ENCODE measurements around the gene SDR39U1. TPM values are rescaled to one million over a fixed set of nuclear protein-coding genes. Genes with fewer than 3 reads are reported as not detected.
A peak's percentile ranks its signal among the peaks of the same experiment; 100 is the strongest.
"Not testable (repeated sequence)": the region's sequence is repeated elsewhere in the genome, so short reads cannot be mapped to it uniquely, and the experiment has no call there.

The SDR39U1 gene
- polyA plus RNA-seq (ENCODE audit: low read depth in 6 of 6), result 100 to 1,000 TPM in 2 of 6 donors, 10 to 100 TPM in 4; 79.5 to 106 (median 87.5) TPM

- H3K4me1 Mint-ChIP-seq, result peaks cover 37 to 52% (median 49%) of the 10 kb centered on the region in 3 donors
- peak; percentile 88 to 91 for ATAC-seq (ENCODE audit: low read depth in 2 of 2)
- peaks cover 9 to 25% of the 10 kb centered on the region in 2 donors for H3K36me3 Mint-ChIP-seq
Observed at GRCh38 chr14:24442240-24443052, at the start of gene SDR39U1. TSS of gene SDR39U1 (minus strand) at chr14:24442776. CDS start at chr14:24442769, 7 bp downstream.

GRCh38 chr14:24491586-24492408, 49.2 kb upstream of the SDR39U1 start:
- H3K4me3 Mint-ChIP-seq; H3K27ac Mint-ChIP-seq; H3K4me1 Mint-ChIP-seq; DNase-seq; ATAC-seq (ENCODE audit: low read depth in 2 of 2): not testable (repeated sequence)
- Mint-ChIP-seq H3K36me3 (peaks cover 0 to 13% of the 10 kb centered on the region in 2 donors), H3K27me3 (peaks cover 9 to 18% (median 15%) of the 10 kb centered on the region in 3 donors), H3K9me3 (peaks cover 0 to 22% (median 11%) of the 10 kb centered on the region in 7 donors)

More at GRCh38 chr14:24442240-24443052, at the start of gene SDR39U1:
- Mint-ChIP-seq H3K9me3 (peaks cover 0 to 6% (median 4%) of the 10 kb centered on the region in 7 donors), H3K4me3 (peak within 1 kb of the TSS; percentile 93 to 99 (median 96)), H3K27ac (peak within 1 kb of the TSS; percentile 95 to 99 (median 96)), H3K27me3 (peaks cover 0 to 8% (median 0%) of the 10 kb centered on the region in 3 donors)
- DNase-seq, result peak; percentile 97

- peak; percentile 41 to 61 for ATAC-seq (ENCODE audit: low read depth in 2 of 2)
Observed at GRCh38 chr14:24483604-24484252, 41.2 kb upstream of the SDR39U1 start.

GRCh38 chr14:24482699-24483303, 40.2 kb upstream of the SDR39U1 start:
- H3K27ac Mint-ChIP-seq; H3K4me3 Mint-ChIP-seq; H3K27me3 Mint-ChIP-seq; DNase-seq; H3K36me3 Mint-ChIP-seq; ATAC-seq (ENCODE audit: low read depth in 2 of 2); H3K9me3 Mint-ChIP-seq: not testable (repeated sequence)
- H3K4me1 Mint-ChIP-seq, result peaks cover 15 to 17% (median 15%) of the 10 kb centered on the region in 3 donors

More at GRCh38 chr14:24483604-24484252, 41.2 kb upstream of the SDR39U1 start:
- DNase-seq, result no peak
- H3K36me3 Mint-ChIP-seq, result no peaks in the 10 kb centered on the region
- H3K27ac Mint-ChIP-seq, result no peak overlapping the region
- H3K9me3 Mint-ChIP-seq, result peaks cover 0 to 1% (median 0%) of the 10 kb centered on the region in 7 donors
- peak overlapping the region in 1 of 8 donors; percentile 47 for H3K4me3 Mint-ChIP-seq
- H3K27me3 Mint-ChIP-seq, result peaks cover 0 to 7% (median 0%) of the 10 kb centered on the region in 3 donors
- H3K4me1 Mint-ChIP-seq, result peaks cover 15 to 17% (median 15%) of the 10 kb centered on the region in 3 donors

- Mint-ChIP-seq H3K9me3 (peaks cover 0 to 2% (median 0%) of the 10 kb centered on the region in 7 donors), H3K27me3 (peaks cover 0 to 8% (median 0%) of the 10 kb centered on the region in 3 donors), H3K36me3 (no peaks in the 10 kb centered on the region), H3K4me1 (peaks cover 15 to 17% (median 15%) of the 10 kb centered on the region in 3 donors), H3K4me3 (peak overlapping the region in 7 of 8 donors; percentile 34 to 91 (median 73)), H3K27ac (peak overlapping the region in 3 of 6 donors; percentile 32 to 95 (median 74))
- DNase-seq, result peak; percentile 3
- peak; percentile 63 to 67 for ATAC-seq (ENCODE audit: low read depth in 2 of 2)
Observed at GRCh38 chr14:24481622-24482324, 39.2 kb upstream of the SDR39U1 start.

- not testable (repeated sequence) for H3K36me3 Mint-ChIP-seq; H3K27ac Mint-ChIP-seq; DNase-seq; ATAC-seq (ENCODE audit: low read depth in 2 of 2); H3K27me3 Mint-ChIP-seq; H3K4me3 Mint-ChIP-seq; H3K9me3 Mint-ChIP-seq
- H3K4me1 Mint-ChIP-seq, result peaks cover 15 to 17% (median 15%) of the 10 kb centered on the region in 3 donors
Observed at GRCh38 chr14:24479999-24480398, 37.4 kb upstream of the SDR39U1 start.

- H3K4me3 Mint-ChIP-seq, result no peak overlapping the region
- H3K4me1 Mint-ChIP-seq, result no peaks in the 10 kb centered on the region
- H3K27me3 Mint-ChIP-seq, result peaks cover 0 to 15% (median 3%) of the 10 kb centered on the region in 3 donors
- DNase-seq (no peak), ATAC-seq (ENCODE audit: low read depth in 2 of 2) (no peak)
- H3K36me3 Mint-ChIP-seq, result peaks cover 0 to 5% of the 10 kb centered on the region in 2 donors
- peaks cover 0 to 11% (median 4%) of the 10 kb centered on the region in 7 donors for H3K9me3 Mint-ChIP-seq
- no peak overlapping the region for H3K27ac Mint-ChIP-seq
Observed at GRCh38 chr14:24475261-24475660, 32.7 kb upstream of the SDR39U1 start.

- Mint-ChIP-seq H3K9me3 (peaks cover 0 to 14% (median 3%) of the 10 kb centered on the region in 7 donors), H3K4me1 (no peaks in the 10 kb centered on the region), H3K27me3 (peaks cover under 1 to 7% (median 3%) of the 10 kb centered on the region in 3 donors), H3K27ac (no peak overlapping the region), H3K36me3 (peaks cover 0 to 5% of the 10 kb centered on the region in 2 donors), H3K4me3 (no peak overlapping the region)
- no peak for DNase-seq
- no peak for ATAC-seq (ENCODE audit: low read depth in 2 of 2)
Observed at GRCh38 chr14:24473211-24473610, 30.6 kb upstream of the SDR39U1 start.

- DNase-seq; H3K4me3 Mint-ChIP-seq; H3K27ac Mint-ChIP-seq; H3K4me1 Mint-ChIP-seq; ATAC-seq (ENCODE audit: low read depth in 2 of 2): not testable (repeated sequence)
- peaks cover 0 to 14% (median 3%) of the 10 kb centered on the region in 7 donors for H3K9me3 Mint-ChIP-seq
- peaks cover 8 to 12% of the 10 kb centered on the region in 2 donors for H3K36me3 Mint-ChIP-seq
- peaks cover 3 to 14% (median 7%) of the 10 kb centered on the region in 3 donors for H3K27me3 Mint-ChIP-seq
Observed at GRCh38 chr14:24470450-24470849, 27.9 kb upstream of the SDR39U1 start.

GRCh38 chr14:24465805-24466204, 23.2 kb upstream of the SDR39U1 start:
- H3K4me3 Mint-ChIP-seq, result no peak overlapping the region
- ATAC-seq (ENCODE audit: low read depth in 2 of 2), result no peak
- peaks cover 7 to 8% of the 10 kb centered on the region in 2 donors for H3K36me3 Mint-ChIP-seq
- no peak overlapping the region for H3K27ac Mint-ChIP-seq
- peaks cover 4 to 9% (median 6%) of the 10 kb centered on the region in 3 donors for H3K4me1 Mint-ChIP-seq
- H3K27me3 Mint-ChIP-seq, result peaks cover 0 to 14% (median 4%) of the 10 kb centered on the region in 3 donors
- H3K9me3 Mint-ChIP-seq, result peaks cover 0 to 8% (median 0%) of the 10 kb centered on the region in 7 donors
- DNase-seq, result no peak

GRCh38 chr14:24465368-24465767, 22.8 kb upstream of the SDR39U1 start:
- DNase-seq (no peak), ATAC-seq (ENCODE audit: low read depth in 2 of 2) (no peak)
- peak overlapping the region in 1 of 6 donors; percentile 27 for H3K27ac Mint-ChIP-seq
- H3K9me3 Mint-ChIP-seq, result peaks cover 0 to 5% (median 0%) of the 10 kb centered on the region in 7 donors
- peaks cover 0 to 14% (median 0%) of the 10 kb centered on the region in 3 donors for H3K27me3 Mint-ChIP-seq
- H3K4me3 Mint-ChIP-seq, result no peak overlapping the region
- peaks cover 7 to 8% of the 10 kb centered on the region in 2 donors for H3K36me3 Mint-ChIP-seq
- peaks cover 4 to 9% (median 6%) of the 10 kb centered on the region in 3 donors for H3K4me1 Mint-ChIP-seq

Measured in naive B cell (primary cell).